HCT116 (cell line): ENCODE results near the gene AGPAT3.

Source experiments
- ATF3 ChIP-seq: IDR thresholded peaks from 2 replicates; pipeline ENCODE4 v1.6.1; 2012
- EGR1 ChIP-seq: IDR thresholded peaks from 2 replicates; pipeline ENCODE4 v1.6.1; 2012; ENCODE audit warnings: low read depth
- POLR2A ChIP-seq: IDR thresholded peaks from 2 replicates; pipeline ENCODE4 v1.7.0; 2011; ENCODE audit warnings: borderline replicate concordance; ENCODE audit not compliant: insufficient read depth, insufficient read length; ENCODE audit errors: extremely low read depth
- POLR2AphosphoS5 ChIP-seq: IDR thresholded peaks from 2 replicates; pipeline ENCODE4 v1.6.1; 2011; ENCODE audit warnings: mild to moderate bottlenecking, low read depth, low read length, moderate library complexity
- RAD21 ChIP-seq: IDR thresholded peaks from 2 replicates; pipeline ENCODE4 v1.6.1; 2012; ENCODE audit warnings: low read depth, mild to moderate bottlenecking
- SP1 ChIP-seq: IDR thresholded peaks from 2 replicates; pipeline ENCODE4 v1.6.1; 2012; ENCODE audit warnings: low read depth
- YY1 ChIP-seq: IDR thresholded peaks from 2 replicates; pipeline ENCODE4 v1.6.1; 2011; ENCODE audit warnings: low read length, low read depth, moderate library complexity, mild to moderate bottlenecking; ENCODE audit not compliant: insufficient replicate concordance; ENCODE audit errors: extremely low read depth
- ZNF274 ChIP-seq: fragments of 200-500 bp; sonication (Bioruptor generic); IDR thresholded peaks from 2 replicates; pipeline ENCODE4 v1.6.1; 2014; ENCODE audit warnings: mild to moderate bottlenecking, low read depth, low read length, inconsistent platforms
- TF ChIP-seq, protein P1 (sequence below), 3 experiments: fragments of 200-600 bp in 1 of 3; sonication (generic) in 1 of 3; IDR thresholded peaks in 2 of 3; conservative IDR thresholded peaks in 1 of 3; 2 replicates each; pipeline ENCODE4 v1.5.1; 2012 to 2017; ENCODE audit warnings: low read depth in 2 of 3, low read length in 2 of 3, antibody characterized with exemption in 1 of 3, borderline replicate concordance in 1 of 3, control low read depth in 1 of 3, mild to moderate bottlenecking in 1 of 3, mixed read lengths in 1 of 3, mixed run types in 1 of 3, moderate library complexity in 1 of 3; ENCODE audit not compliant: insufficient read depth in 1 of 3
- TF ChIP-seq, protein P2 (sequence below): IDR thresholded peaks from 2 replicates; pipeline ENCODE4 v1.6.1; 2012; ENCODE audit warnings: low read depth

DNA sequence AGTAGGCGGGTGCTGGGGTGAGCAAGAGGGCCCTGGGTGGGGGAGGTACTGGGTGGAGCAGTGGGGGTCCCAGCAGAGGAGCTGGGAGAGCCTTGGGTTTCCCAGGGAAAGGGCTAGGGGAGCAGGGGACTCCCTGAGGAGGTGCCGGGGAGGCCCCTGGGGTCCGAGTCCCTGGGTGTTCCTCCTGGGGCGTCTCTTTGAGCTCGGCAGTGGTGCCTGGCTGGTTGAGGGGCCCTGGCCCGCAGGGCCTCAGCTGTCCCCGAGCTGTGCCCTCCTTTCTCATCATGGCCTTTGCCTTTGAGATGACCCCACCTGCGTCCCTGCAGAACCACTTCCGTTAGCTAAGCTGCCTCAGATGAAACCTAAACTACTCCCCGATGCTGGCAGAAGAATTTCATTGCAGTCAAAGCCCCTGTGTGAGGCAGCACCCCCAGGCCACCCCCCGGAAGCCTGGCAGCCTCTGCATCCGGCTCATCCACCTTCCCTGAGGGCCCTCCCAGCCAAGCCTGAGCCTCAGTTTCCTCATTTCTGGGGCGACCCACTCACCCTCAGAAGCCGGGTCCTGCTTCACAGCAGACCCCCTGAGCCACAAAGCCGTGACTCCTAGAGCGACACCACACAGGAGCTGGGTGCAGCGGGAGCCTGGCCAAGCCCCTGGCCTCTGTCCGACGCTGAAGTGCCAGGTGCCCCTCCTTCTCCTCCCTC, 103.5 kb downstream of the AGPAT3 start:
- TF ChIP-seq, protein P1, sequence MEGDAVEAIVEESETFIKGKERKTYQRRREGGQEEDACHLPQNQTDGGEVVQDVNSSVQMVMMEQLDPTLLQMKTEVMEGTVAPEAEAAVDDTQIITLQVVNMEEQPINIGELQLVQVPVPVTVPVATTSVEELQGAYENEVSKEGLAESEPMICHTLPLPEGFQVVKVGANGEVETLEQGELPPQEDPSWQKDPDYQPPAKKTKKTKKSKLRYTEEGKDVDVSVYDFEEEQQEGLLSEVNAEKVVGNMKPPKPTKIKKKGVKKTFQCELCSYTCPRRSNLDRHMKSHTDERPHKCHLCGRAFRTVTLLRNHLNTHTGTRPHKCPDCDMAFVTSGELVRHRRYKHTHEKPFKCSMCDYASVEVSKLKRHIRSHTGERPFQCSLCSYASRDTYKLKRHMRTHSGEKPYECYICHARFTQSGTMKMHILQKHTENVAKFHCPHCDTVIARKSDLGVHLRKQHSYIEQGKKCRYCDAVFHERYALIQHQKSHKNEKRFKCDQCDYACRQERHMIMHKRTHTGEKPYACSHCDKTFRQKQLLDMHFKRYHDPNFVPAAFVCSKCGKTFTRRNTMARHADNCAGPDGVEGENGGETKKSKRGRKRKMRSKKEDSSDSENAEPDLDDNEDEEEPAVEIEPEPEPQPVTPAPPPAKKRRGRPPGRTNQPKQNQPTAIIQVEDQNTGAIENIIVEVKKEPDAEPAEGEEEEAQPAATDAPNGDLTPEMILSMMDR (IDR thresholded peaks at IDR 0.05 in 2 of 3, conservative IDR thresholded peaks at IDR 0.05 in 1 of 3; ENCODE audit: borderline replicate concordance in 1 of 3, insufficient read depth in 1 of 3, low read depth in 2 of 3, low read length in 2 of 3): no peak
- TF ChIP-seq POLR2AphosphoS5 (no peak), YY1 (no peak), EGR1 (no peak), SP1 (no peak), POLR2A (no peak), ATF3 (no peak), ZNF274 (no peak), RAD21 (no peak)
- TF ChIP-seq, protein P2, sequence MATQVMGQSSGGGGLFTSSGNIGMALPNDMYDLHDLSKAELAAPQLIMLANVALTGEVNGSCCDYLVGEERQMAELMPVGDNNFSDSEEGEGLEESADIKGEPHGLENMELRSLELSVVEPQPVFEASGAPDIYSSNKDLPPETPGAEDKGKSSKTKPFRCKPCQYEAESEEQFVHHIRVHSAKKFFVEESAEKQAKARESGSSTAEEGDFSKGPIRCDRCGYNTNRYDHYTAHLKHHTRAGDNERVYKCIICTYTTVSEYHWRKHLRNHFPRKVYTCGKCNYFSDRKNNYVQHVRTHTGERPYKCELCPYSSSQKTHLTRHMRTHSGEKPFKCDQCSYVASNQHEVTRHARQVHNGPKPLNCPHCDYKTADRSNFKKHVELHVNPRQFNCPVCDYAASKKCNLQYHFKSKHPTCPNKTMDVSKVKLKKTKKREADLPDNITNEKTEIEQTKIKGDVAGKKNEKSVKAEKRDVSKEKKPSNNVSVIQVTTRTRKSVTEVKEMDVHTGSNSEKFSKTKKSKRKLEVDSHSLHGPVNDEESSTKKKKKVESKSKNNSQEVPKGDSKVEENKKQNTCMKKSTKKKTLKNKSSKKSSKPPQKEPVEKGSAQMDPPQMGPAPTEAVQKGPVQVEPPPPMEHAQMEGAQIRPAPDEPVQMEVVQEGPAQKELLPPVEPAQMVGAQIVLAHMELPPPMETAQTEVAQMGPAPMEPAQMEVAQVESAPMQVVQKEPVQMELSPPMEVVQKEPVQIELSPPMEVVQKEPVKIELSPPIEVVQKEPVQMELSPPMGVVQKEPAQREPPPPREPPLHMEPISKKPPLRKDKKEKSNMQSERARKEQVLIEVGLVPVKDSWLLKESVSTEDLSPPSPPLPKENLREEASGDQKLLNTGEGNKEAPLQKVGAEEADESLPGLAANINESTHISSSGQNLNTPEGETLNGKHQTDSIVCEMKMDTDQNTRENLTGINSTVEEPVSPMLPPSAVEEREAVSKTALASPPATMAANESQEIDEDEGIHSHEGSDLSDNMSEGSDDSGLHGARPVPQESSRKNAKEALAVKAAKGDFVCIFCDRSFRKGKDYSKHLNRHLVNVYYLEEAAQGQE: no peak
